Neutrophil (primary cell): ENCODE data around the gene BACH2.

Experiments used
- H3K27ac ChIP-seq: fragments of 200-600 bp; sonication (generic); 2 replicates; pipeline ENCODE4 v1.5.1; 2016; ENCODE audit warnings: mild to moderate bottlenecking, moderate library complexity
- H3K27me3 ChIP-seq: fragments of 200-600 bp; sonication (generic); 2 replicates; pipeline ENCODE4 v1.6.0; 2016; ENCODE audit warnings: mild to moderate bottlenecking
- H3K36me3 ChIP-seq: fragments of 200-600 bp; sonication (generic); 2 replicates; pipeline ENCODE4 v1.5.1; 2017
- H3K4me1 ChIP-seq, 2 experiments: fragments of 200-600 bp in 1 of 2; sonication (generic) in 1 of 2; 1 replicate in 1 of 2; 2 replicates in 1 of 2; pipeline versions ENCODE4 v1.5.1 to v1.6.1; 2013 to 2016; ENCODE audit warnings: low read depth in 1 of 2, low read length in 1 of 2, mild to moderate bottlenecking in 1 of 2, moderate library complexity in 1 of 2; ENCODE audit not compliant: control insufficient read depth in 1 of 2, insufficient read depth in 1 of 2
- H3K4me3 ChIP-seq, 2 experiments: fragments of 200-600 bp in 1 of 2; sonication (generic) in 1 of 2; 1 replicate in 1 of 2; 2 replicates in 1 of 2; pipeline ENCODE4 v1.5.1; 2013 to 2016; ENCODE audit warnings: low read depth in 1 of 2, low read length in 1 of 2, mild to moderate bottlenecking in 1 of 2, moderate library complexity in 1 of 2
- H3K9me3 ChIP-seq: fragments of 200-600 bp; sonication (generic); 2 replicates; pipeline ENCODE4 v1.5.1; 2016
- CTCF ChIP-seq: fragments of 200-600 bp; sonication (generic); IDR thresholded peaks from 2 replicates; pipeline ENCODE4 v1.5.1; 2016; ENCODE audit warnings: antibody characterized with exemption

The BACH2 gene

GRCh38 chr6:90222724-90223198, 73.9 kb downstream of the BACH2 start:
- no peaks in the 10 kb centered on the region for H3K27me3 ChIP-seq
- H3K9me3 ChIP-seq: no peaks in the 10 kb centered on the region
- H3K36me3 ChIP-seq: no peaks in the 10 kb centered on the region
- no peak overlapping the region for H3K4me3 ChIP-seq
- H3K4me1 ChIP-seq: no peaks in the 10 kb centered on the region
- no peak for TF ChIP-seq CTCF
- no peak overlapping the region for H3K27ac ChIP-seq

GRCh38 chr6:90222008-90222407, 74.6 kb downstream of the BACH2 start:
- H3K27ac ChIP-seq: no peak overlapping the region
- no peak for TF ChIP-seq CTCF
- H3K4me3 ChIP-seq: no peak overlapping the region
- no peaks in the 10 kb centered on the region for H3K27me3 ChIP-seq
- H3K9me3 ChIP-seq: no peaks in the 10 kb centered on the region
- no peaks in the 10 kb centered on the region for H3K4me1 ChIP-seq
- H3K36me3 ChIP-seq: no peaks in the 10 kb centered on the region

GRCh38 chr6:90221403-90221802, 75.2 kb downstream of the BACH2 start:
- no peaks in the 10 kb centered on the region for H3K9me3 ChIP-seq
- no peaks in the 10 kb centered on the region for H3K36me3 ChIP-seq
- H3K27ac ChIP-seq: no peak overlapping the region
- H3K27me3 ChIP-seq: no peaks in the 10 kb centered on the region
- TF ChIP-seq CTCF: no peak
- H3K4me3 ChIP-seq: no peak overlapping the region
- no peaks in the 10 kb centered on the region for H3K4me1 ChIP-seq

GRCh38 chr6:90220273-90220672, 76.4 kb downstream of the BACH2 start:
- peaks cover 0 to 4% of the 10 kb centered on the region in 2 experiments for H3K4me1 ChIP-seq
- no peaks in the 10 kb centered on the region for H3K9me3 ChIP-seq
- H3K27me3 ChIP-seq: no peaks in the 10 kb centered on the region
- no peak overlapping the region for H3K4me3 ChIP-seq
- H3K36me3 ChIP-seq: no peaks in the 10 kb centered on the region
- no peak for TF ChIP-seq CTCF
- no peak overlapping the region for H3K27ac ChIP-seq

GRCh38 chr6:90219209-90219985, 77.2 kb downstream of the BACH2 start:
- Histone ChIP-seq H3K27ac (no peak overlapping the region), H3K9me3 (no peaks in the 10 kb centered on the region), H3K36me3 (no peaks in the 10 kb centered on the region), H3K4me3 (no peak overlapping the region), H3K27me3 (no peaks in the 10 kb centered on the region), H3K4me1 (peaks cover 0 to 4% of the 10 kb centered on the region in 2 experiments)
- TF ChIP-seq CTCF: no peak

- Histone ChIP-seq H3K9me3 (no peaks in the 10 kb centered on the region), H3K4me1 (peaks cover 0 to 4% of the 10 kb centered on the region in 2 experiments), H3K27me3 (no peaks in the 10 kb centered on the region), H3K36me3 (no peaks in the 10 kb centered on the region), H3K27ac (no peak overlapping the region), H3K4me3 (no peak overlapping the region)
- no peak for TF ChIP-seq CTCF
Observed at GRCh38 chr6:90218959-90219208, 77.8 kb downstream of the BACH2 start.
